HG03097 (cell line): ENCODE data around the gene BCAM.

Experiments used
- ATAC-seq: cut with Tn5 transposase; IDR thresholded peaks from one replicate; pipeline ENCODE4 v1.9.1; 2021; ENCODE audit not compliant: unreplicated experiment, low FRiP score

The BCAM gene

GRCh38 chr19:44788971-44789370 lies 19.9 kb upstream of the BCAM start:
- ATAC-seq = no peak

GRCh38 chr19:44789943-44790483 lies 18.9 kb upstream of the BCAM start:
- no peak for ATAC-seq

- no peak for ATAC-seq
Observed at GRCh38 chr19:44792281-44792680, 16.6 kb upstream of the BCAM start.

GRCh38 chr19:44794610-44795009 lies 14.3 kb upstream of the BCAM start:
- no peak for ATAC-seq

- no peak for ATAC-seq
Observed at GRCh38 chr19:44795398-44795987, 13.4 kb upstream of the BCAM start.

GRCh38 chr19:44796701-44797115 lies 12.2 kb upstream of the BCAM start:
- ATAC-seq = no peak

- ATAC-seq = no peak
Observed at GRCh38 chr19:44799627-44800346, 9.1 kb upstream of the BCAM start.

- no peak for ATAC-seq
Observed at GRCh38 chr19:44800461-44800860, 8.4 kb upstream of the BCAM start.

- ATAC-seq = no peak
Observed at GRCh38 chr19:44803442-44804428, 5.2 kb upstream of the BCAM start.

- ATAC-seq = no peak
Observed at GRCh38 chr19:44806291-44806690, 2.6 kb upstream of the BCAM start.

- ATAC-seq = no peak
Observed at GRCh38 chr19:44807162-44807561, 1.7 kb upstream of the BCAM start.

GRCh38 chr19:44807652-44808462 lies 1.0 kb upstream of the BCAM start:
- ATAC-seq = no peak

GRCh38 chr19:44809577-44810233 lies 802 bp downstream of the BCAM start:
- ATAC-seq = no peak

GRCh38 chr19:44810234-44811121 lies 1.6 kb downstream of the BCAM start:
- no peak for ATAC-seq

GRCh38 chr19:44811122-44811419 lies 2.2 kb downstream of the BCAM start:
- no peak for ATAC-seq

- ATAC-seq = no peak
Observed at GRCh38 chr19:44812142-44812718, 3.3 kb downstream of the BCAM start.

GRCh38 chr19:44813070-44813840 lies 4.4 kb downstream of the BCAM start:
- no peak for ATAC-seq
